ENCODE measurements around the gene PRICKLE4.

The PRICKLE4 gene

GRCh38 chr6:41774841-41775240, 5.7 kb upstream of the PRICKLE4 start:
- DNase-seq: no peak

- no peak for DNase-seq
Measured at GRCh38 chr6:41775293-41775882, 5.2 kb upstream of the PRICKLE4 start.

GRCh38 chr6:41777551-41778285, 2.9 kb upstream of the PRICKLE4 start:
- no peak for DNase-seq

- no peak for DNase-seq
Measured at GRCh38 chr6:41778895-41779294, 1.7 kb upstream of the PRICKLE4 start.

GRCh38 chr6:41779336-41779735, 1.2 kb upstream of the PRICKLE4 start:
- DNase-seq: no peak

GRCh38 chr6:41779788-41780550, 613 bp upstream of the PRICKLE4 start, which contains the start of gene FRS3:
Gene FRS3 (minus strand): TSS chr6:41779900. CDS start chr6:41776987, 2,913 bp downstream.
- peak; percentile 89 for DNase-seq

GRCh38 chr6:41781366-41781730, 766 bp downstream of the PRICKLE4 start:
- DNase-seq: no peak

- no peak for DNase-seq
Measured at GRCh38 chr6:41783106-41783780, 2.7 kb downstream of the PRICKLE4 start.

DNA sequence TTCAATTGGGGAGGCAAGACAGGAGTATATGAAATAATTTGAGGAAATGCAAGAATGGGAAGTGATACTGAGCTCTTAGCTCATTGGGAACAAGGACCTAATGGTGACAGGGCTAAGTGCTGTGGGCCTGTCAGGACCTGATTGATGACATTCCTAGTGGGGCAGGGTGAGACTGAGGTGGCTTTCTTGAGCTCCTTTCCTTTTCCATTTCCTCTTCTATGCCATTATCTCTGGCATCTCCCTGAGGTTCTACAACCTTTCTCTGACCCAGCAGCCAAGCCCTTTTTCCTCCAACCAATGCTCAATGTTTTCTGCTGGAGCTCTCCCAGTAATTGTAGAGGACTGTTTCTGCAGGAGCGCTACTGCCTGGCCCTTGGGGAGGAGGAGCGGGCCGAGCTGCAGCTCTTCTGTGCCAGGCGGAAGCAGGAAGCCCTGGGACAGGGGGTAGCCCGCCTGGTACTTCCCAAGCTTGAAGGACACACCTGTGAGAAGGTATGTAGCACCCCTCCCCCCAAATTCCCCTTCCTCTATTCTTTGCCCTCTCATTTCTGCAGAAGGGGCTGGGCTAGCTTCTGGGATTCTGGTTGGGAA, 4.1 kb downstream of the PRICKLE4 start:
- no peak for DNase-seq

DNA sequence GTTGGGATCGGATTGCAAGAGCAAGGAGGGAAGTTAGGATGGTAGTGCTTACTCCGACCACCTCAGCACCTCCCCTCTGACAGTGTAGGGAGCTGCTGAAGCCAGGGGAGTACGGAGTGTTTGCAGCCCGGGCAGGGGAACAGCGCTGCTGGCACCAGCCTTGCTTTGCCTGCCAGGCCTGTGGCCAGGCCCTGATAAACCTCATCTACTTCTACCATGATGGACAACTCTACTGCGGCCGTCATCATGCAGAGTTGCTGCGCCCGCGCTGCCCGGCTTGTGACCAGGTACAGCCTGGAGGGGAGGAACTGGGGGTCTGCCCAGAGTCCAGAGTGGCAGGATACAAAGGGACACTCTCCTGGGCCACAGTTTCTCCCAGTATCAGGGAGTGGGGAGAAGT, 4.7 kb downstream of the PRICKLE4 start:
- no peak for DNase-seq

DNA sequence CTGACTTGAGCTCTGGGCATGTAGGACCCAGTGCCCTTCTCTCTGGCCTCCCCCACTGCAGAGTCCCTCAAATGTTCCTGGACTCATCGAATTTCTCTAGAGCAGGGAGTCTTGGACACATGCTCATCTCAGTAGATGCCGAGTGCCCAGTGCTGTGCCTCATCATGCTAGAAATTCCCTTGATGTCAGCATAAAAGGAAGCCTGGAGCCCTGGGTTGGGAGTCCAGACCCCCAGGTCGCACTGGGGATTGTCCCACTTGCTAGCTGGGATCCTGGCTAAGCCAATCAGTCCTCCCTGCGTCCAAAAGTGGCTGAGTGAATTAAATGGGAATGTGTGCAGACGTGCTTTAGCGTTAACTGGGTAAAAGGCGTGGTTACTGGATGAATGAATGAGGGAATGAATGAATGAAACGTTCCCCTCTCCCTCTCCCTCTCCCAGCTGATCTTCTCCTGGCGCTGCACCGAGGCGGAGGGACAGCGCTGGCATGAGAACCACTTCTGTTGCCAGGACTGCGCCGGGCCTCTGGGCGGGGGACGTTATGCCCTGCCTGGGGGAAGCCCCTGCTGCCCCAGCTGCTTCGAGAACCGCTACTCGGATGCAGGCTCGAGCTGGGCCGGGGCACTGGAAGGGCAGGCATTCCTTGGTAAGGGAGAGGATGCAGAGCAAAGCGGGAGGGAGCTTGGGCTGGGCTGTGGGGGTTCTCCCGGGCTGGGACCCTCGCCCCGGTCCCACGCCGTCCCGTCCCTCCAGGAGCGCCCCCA, 5.3 kb downstream of the PRICKLE4 start:
- DNase-seq: no peak

- DNase-seq: peak; percentile 26
Measured at GRCh38 chr6:41786451-41787218, 6.1 kb downstream of the PRICKLE4 start.

- DNase-seq: peak; percentile 84
Measured at GRCh38 chr6:41787219-41787917, 6.8 kb downstream of the PRICKLE4 start, which contains the start of gene TOMM6. Gene TOMM6 (plus strand): TSS chr6:41787694. CDS start chr6:41787698, 4 bp downstream.

- DNase-seq: no peak
Measured at GRCh38 chr6:41789390-41789724, 8.8 kb downstream of the PRICKLE4 start.

DNA sequence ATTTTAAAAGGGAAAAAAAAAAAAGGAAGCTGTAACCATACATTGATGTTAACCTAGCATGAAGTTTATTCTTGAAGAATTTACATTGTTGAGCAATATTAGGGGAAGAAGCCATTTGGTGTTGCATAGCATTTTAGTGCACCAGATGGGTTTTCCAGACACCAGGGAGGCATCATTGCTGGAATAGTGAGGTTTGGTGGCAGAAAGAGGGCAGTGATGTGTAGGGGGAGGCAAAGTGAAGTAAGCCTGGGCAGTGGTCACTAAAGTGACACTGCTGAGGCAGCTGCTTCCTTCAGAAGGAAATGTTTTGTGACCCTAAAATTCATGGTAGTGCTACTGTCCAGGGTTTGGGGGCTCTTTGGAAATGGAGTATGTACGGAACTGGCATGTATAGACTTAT, 9.5 kb downstream of the PRICKLE4 start:
- DNase-seq: no peak

DNA sequence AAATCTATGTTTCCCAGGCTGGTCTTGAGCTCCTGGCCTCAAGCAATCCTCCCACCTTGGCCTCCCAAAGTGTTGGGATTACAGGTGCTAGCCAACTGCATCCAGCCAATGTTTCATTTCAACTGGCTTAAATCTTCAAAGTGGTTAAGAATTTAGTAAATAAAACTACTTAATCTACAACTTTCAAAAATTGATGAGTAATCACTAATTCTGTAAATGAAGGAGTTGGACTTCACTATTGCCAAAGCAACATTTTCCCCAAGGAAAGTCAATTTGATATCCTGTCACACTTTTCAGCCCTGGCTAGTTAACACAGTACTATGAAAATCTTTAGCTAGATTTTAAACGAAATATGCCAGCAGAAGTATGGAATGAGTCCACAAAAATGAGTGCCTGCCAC, 10.7 kb downstream of the PRICKLE4 start:
- no peak for DNase-seq

DNA sequence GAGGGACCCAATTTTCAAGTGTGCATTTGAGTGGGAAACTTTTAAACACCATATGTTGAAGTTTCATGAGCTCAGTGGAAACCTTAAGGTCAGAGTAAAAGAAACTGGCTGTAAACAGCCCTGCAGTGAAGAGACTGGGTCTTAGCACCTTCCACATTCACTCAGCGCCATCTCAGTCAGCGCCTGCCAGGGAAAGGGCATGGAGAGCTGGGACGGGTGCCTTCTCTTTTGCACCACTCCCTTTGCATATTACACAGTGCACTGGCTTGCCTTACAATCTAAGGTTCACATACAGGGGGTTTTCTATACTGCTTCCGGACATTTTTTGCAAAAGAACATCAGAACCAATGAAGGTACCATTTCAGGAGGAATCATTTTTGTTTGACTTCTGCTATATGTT, 11.4 kb downstream of the PRICKLE4 start:
- DNase-seq: no peak

DNA sequence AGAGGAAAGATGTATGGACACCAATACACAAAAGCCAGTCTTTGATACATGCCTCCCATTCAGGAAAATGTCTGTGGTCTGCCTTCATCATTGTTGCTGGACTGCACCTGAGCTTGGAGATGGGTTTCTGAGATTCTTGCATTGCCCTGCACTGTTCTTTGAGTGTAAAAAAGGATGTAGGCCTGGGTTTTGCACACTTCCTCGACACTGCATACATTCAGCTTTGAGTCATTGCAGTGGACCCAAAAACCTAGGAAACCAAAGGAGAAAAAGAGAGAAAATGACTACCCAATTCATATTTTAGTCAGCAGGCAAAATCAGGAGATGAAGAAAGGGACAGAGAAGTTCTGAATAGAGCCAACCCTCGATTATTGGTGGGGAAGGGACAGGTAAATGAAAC, 15.9 kb downstream of the PRICKLE4 start:
- DNase-seq: no peak

DNA sequence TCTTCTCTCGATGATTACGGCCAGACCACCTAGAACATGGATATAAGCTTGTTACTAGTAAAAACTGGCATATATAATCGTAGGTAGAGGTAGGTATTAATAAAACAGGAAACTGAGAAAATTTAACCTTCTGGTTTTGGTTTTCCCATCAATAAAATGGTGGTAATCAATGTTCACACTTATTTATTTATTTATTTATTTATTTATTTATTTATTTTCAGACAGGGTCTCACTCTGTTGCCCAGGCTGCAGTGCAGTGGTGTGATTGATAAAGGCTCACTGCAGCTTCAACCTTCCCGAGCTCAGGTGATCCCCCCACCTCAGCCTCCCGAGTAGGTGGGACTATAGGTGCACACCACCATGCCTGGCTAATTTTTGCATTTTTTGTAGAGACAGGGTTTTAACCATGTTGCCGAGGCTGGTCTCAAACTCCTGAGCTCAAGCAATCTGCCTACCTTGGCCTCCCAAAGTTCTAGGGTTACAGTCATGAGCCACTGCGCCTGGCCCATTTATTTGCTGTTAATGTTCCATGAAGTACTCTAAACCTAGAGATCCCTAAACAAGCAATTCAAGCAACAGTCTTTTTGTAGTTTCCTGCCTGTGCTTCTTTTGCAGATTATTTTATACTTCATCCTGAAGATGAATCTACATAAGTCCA, 18.4 kb downstream of the PRICKLE4 start:
- DNase-seq: no peak

DNA sequence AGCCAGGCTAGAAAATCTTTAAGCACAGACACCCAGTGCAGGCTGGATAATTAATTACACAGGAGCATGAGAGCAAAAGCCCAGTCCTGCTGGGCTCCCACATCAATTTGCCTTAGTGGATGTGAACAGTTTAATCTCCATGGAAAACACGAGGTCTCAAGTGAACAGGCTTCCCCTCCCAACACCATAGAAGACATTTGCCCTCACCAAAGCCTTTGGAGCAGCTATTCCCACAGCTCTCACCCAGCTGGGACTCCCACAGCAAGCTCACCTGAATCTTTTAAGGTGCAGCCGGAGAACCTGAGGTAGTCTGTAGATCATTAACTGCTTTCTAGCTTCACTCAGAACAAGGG, 19.0 kb downstream of the PRICKLE4 start:
- DNase-seq: no peak

All from NCI-H1694 (cell line).